HUES48 (cell line): ENCODE results near the gene OMP.

Experiments
- H3K27ac ChIP-seq: one replicate; pipeline ENCODE4 v1.7.0; 2013; ENCODE audit warnings: low read depth, low read length, inconsistent platforms
- H3K27me3 ChIP-seq: 2 replicates; pipeline ENCODE4 v1.6.1; 2013; ENCODE audit warnings: mild to moderate bottlenecking, low read length; ENCODE audit not compliant: control insufficient read depth, insufficient read depth
- H3K36me3 ChIP-seq: 2 replicates; pipeline ENCODE4 v1.6.1; 2013; ENCODE audit warnings: low read length; ENCODE audit not compliant: control insufficient read depth, insufficient read depth
- H3K4me1 ChIP-seq: 2 replicates; pipeline ENCODE4 v1.6.1; 2013; ENCODE audit warnings: mild to moderate bottlenecking, low read length; ENCODE audit not compliant: control insufficient read depth, insufficient read depth
- H3K4me3 ChIP-seq: 2 replicates; pipeline ENCODE4 v1.5.1; 2013; ENCODE audit warnings: mild to moderate bottlenecking, low read depth, low read length
- H3K9ac ChIP-seq: 2 replicates; pipeline ENCODE4 v1.6.1; 2013; ENCODE audit warnings: mild to moderate bottlenecking, low read depth, low read length, moderate library complexity
- H3K9me3 ChIP-seq: 2 replicates; pipeline ENCODE4 v1.6.1; 2013; ENCODE audit warnings: low read length; ENCODE audit not compliant: control insufficient read depth, insufficient read depth

Gene OMP

DNA sequence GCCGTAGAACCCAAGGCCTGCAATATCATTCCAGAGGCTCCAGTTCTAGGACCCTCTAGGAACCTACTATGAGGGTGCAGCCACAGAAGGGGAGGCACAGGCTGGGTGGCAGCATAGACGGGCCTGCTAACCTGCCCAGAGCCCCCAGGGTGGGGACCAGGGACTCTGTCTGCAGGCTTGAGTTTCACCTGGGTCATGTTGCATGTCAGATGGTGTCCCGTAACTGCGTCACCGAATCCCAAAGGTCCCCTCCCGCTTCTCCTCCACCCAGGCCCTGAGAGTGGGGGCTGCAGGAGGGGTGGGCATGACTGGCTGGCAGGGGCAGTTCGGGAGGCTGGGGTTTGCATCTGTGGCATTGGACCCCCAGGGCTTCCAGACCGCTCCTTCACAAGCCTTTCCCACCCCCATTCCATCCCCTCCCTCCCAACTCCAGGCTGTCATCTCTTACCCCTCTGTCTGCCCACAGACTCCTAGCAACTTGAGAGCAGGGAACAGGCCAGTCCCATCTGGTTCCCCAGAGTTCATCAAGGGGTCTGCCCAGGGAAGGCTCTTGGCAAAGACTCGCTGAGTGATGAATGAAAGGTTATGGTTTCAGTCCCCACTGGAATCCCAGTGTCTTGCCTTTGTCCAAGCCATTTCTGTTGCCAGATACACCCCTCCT is 41.7 kb downstream of the OMP start:
- Histone ChIP-seq H3K4me1 (peaks cover 13% of the 10 kb centered on the region), H3K9ac (no peak overlapping the region), H3K27ac (no peak overlapping the region), H3K27me3 (no peaks in the 10 kb centered on the region; the same call in 1 of the 2 replicates), H3K4me3 (no peak overlapping the region), H3K9me3 (no peaks in the 10 kb centered on the region), H3K36me3 (no peaks in the 10 kb centered on the region)

DNA sequence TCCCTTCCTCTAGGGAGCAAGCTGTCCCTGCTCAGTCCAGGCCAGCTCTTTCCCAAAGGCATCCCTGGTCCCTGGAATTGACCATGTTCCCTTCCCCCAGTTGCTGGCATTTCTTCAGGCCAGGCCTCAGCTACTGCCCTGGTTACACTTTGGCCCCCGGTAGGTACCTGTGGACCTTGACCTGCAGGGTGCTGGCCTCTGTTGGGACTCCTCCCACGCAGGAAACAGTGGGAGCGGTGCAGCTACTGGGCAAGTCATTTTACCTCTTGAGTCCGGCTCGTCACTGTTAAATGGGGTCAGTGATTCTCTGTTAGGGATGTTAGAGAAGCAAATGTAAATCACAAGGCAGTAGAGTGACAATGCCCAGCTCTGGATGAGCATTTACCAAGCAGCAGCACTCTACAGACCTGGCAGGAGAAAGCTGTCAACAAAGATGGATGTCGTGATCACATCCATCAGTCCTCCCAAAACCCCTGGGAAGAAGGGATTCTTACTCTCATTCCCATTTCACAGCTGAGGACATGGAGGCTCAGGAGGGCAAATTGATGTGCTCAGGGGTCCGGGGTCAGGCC is 42.3 kb downstream of the OMP start:
- Histone ChIP-seq H3K4me1 (peaks cover 11% of the 10 kb centered on the region), H3K36me3 (no peaks in the 10 kb centered on the region)

DNA sequence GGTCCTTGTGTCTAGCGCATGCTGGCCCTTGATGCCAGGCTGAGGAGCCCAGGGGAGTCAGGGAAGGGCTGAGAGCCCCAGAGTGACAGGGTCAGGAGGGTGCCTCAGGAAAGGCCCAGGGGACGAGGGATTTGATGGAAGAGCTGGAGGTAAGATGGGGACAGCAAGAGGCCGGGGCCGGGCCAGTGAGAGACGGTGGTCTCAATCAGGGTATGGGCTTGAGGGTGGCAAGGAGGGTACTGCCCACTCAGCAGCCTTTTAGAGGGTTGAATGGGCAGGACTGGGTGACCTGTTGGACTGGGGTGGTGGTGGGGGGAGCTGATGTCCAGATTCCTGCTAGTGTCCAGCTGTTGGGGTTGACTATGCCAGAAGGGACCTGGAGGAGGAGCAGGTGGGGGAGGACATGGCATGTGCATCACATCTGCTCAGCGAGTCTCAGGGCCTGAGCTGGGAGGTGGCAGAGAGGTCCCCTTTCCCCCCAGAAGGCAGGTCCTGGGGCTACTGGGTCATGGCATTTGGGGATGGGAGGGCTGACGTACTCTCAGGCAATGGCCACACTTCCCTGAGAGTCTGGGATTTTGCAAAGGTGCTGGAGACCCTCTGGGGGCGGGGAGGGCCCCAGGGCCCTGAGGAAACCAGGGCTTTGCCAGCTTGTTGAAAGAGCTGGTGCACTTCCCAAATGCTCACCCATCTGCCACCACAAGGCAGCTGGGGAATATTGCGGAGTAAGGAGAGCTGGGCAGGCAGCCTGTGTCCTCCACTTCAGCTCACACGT is 43.8 kb downstream of the OMP start:
- Histone ChIP-seq H3K4me1 (peaks cover 7% of the 10 kb centered on the region), H3K27me3 (no peaks in the 10 kb centered on the region; the same call in 1 of the 2 replicates)

More for the DNA sequence above, 42.3 kb downstream of the OMP start:
- H3K4me3 ChIP-seq, result no peak overlapping the region
- H3K27ac ChIP-seq, result no peak overlapping the region
- no peak overlapping the region for H3K9ac ChIP-seq
- no peaks in the 10 kb centered on the region; the same call in 1 of the 2 replicates for H3K27me3 ChIP-seq
- H3K9me3 ChIP-seq, result no peaks in the 10 kb centered on the region

DNA sequence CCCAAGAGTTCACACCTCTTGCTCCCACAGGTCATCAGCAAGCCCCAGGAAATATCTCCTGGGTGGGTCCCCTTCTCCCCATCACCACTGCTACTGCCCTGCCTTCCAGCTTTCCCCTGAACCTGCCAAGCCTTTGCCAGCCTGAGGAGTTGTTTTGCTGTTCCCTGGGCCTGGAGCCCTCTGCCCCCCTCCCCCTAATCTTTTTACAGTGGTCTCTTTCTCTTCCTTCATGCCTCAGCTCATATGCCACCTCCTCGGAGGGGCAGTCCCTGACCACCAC is 44.3 kb downstream of the OMP start:
- no peak overlapping the region for H3K27ac ChIP-seq
- H3K4me1 ChIP-seq, result peaks cover 7% of the 10 kb centered on the region
- no peak overlapping the region for H3K4me3 ChIP-seq
- no peaks in the 10 kb centered on the region; the same call in 1 of the 2 replicates for H3K27me3 ChIP-seq
- H3K36me3 ChIP-seq, result no peaks in the 10 kb centered on the region
- no peak overlapping the region for H3K9ac ChIP-seq
- H3K9me3 ChIP-seq, result no peaks in the 10 kb centered on the region

More for the DNA sequence above, 43.8 kb downstream of the OMP start:
- no peak overlapping the region for H3K4me3 ChIP-seq
- H3K36me3 ChIP-seq, result no peaks in the 10 kb centered on the region
- H3K9ac ChIP-seq, result no peak overlapping the region
- no peaks in the 10 kb centered on the region for H3K9me3 ChIP-seq
- no peak overlapping the region for H3K27ac ChIP-seq

DNA sequence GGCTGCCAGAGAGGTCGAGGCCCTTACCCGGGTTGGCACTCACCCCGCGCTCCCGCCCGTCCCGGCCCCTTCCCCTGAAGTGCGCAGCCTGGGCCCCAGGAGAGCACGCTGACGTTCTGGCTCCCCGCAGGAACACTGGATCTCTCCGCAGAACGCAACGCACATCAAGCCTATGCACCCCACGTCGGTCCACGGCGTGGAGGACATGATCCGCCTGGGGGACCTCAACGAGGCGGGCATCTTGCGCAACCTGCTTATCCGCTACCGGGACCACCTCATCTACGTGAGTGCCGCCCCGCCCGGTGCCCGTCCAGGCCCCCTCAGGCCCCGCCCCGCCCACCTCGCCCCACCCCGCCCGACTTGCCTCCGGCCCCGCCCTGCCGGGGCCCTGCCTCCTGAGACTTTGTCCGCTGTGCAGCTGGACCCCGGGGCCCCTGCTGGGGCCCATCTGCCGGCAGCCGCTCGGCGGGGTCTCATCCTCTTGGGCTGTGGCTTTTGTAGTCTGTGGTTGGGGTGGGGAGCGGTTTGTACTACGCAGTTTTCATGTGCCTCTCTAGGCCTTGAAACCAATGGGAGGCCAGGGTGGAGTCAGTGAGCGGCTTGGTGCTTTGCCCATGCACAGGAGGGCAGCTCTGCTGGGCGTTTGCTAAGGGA is 45.2 kb downstream of the OMP start:
- Histone ChIP-seq H3K4me3 (peak overlapping the region; percentile 76), H3K27ac (no peak overlapping the region), H3K4me1 (peaks cover 7% of the 10 kb centered on the region), H3K27me3 (no peaks in the 10 kb centered on the region; the same call in 1 of the 2 replicates), H3K9ac (peak overlapping the region; percentile 70), H3K9me3 (no peaks in the 10 kb centered on the region), H3K36me3 (no peaks in the 10 kb centered on the region)

GRCh38 chr11:77148963-77149715 is 46.5 kb downstream of the OMP start:
- H3K27me3 ChIP-seq, result no peaks in the 10 kb centered on the region; the same call in 1 of the 2 replicates
- H3K36me3 ChIP-seq, result no peaks in the 10 kb centered on the region
- no peak overlapping the region for H3K27ac ChIP-seq
- H3K4me1 ChIP-seq, result peaks cover 7% of the 10 kb centered on the region
- H3K9ac ChIP-seq, result no peak overlapping the region
- H3K4me3 ChIP-seq, result no peak overlapping the region
- no peaks in the 10 kb centered on the region for H3K9me3 ChIP-seq

- no peak overlapping the region for H3K9ac ChIP-seq
These were observed 47.2 kb downstream of the OMP start for GRCh38 chr11:77149716-77150392.

DNA sequence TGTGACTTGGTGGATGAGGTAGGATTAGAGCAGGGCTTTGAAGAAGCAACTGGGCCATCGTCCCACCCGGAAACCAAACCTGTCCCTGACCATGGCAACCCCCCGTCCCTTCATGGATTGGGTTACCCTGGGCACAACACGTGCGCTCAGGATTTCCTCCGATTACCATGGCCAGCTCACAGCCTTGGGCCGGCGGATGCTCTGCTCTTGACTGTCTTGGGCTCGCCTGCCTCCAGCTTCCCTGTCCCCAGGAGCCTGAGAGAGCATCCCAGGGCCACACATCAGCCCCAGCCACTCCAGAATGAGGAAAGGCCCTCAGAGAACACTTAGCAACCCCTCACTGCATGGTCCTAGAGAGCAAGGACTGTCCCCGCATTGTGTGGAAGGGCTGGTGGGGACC is 48.2 kb downstream of the OMP start:
- Histone ChIP-seq H3K27me3 (no peaks in the 10 kb centered on the region; the same call in 1 of the 2 replicates), H3K27ac (no peak overlapping the region), H3K4me1 (peaks cover 7% of the 10 kb centered on the region), H3K9me3 (no peaks in the 10 kb centered on the region), H3K36me3 (no peaks in the 10 kb centered on the region), H3K9ac (no peak overlapping the region), H3K4me3 (no peak overlapping the region)

More at GRCh38 chr11:77149716-77150392, 47.2 kb downstream of the OMP start:
- Histone ChIP-seq H3K9me3 (no peaks in the 10 kb centered on the region), H3K27me3 (no peaks in the 10 kb centered on the region; the same call in 1 of the 2 replicates), H3K4me1 (peaks cover 7% of the 10 kb centered on the region), H3K36me3 (no peaks in the 10 kb centered on the region), H3K27ac (no peak overlapping the region), H3K4me3 (no peak overlapping the region)

DNA sequence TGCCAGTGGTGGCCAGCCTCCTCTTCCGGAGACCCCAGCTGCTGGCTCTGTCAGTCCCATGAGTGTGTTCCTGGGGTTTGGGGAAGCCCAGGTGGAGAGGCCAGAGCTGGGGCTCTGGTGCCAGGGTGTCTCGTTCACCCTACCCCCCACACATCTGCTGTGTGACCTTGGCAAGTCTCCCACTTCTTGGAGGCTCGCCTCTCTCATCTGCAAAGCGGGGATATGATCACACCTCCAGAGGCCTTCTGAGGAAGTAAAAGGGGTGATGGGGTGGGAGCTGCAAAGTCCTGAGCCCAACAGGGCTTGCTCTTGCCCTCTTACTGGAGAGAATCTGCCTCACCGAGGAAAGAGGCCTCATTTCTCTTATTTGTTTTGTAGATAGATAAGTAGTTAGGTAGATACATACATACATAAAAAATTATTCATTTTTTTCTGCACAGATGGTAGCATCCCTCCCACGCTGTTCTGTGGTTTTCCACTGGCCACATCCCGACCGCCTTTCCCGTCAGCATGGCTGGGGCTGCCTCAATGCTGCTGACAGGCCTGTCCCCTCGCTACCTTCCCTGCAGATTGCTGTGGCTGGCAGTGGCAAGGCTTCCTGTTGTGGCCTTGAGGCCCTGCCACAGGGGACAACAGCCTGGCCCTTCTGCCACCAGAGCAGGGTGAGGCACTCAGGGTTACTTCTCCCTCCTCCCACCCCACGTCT is 49.3 kb downstream of the OMP start:
- no peaks in the 10 kb centered on the region for H3K36me3 ChIP-seq
- peaks cover 7% of the 10 kb centered on the region for H3K4me1 ChIP-seq
- H3K9ac ChIP-seq, result no peak overlapping the region
- H3K27ac ChIP-seq, result no peak overlapping the region
- H3K27me3 ChIP-seq, result no peaks in the 10 kb centered on the region
- no peaks in the 10 kb centered on the region for H3K9me3 ChIP-seq
- no peak overlapping the region for H3K4me3 ChIP-seq
